Adrenal gland (tissue), 12 donors: ENCODE data around the gene TRAPPC14. TPM values are rescaled to one million over a fixed set of nuclear protein-coding genes. Genes with fewer than 3 reads are reported as not detected.

Source experiments
- DNase-seq, 7 donors: peaks; one replicate each; pipeline ENCODE4 v3.0.0-alpha.2; 2019 to 2020
- H3K27ac ChIP-seq, 5 donors: fragments of 200-600 bp; sonication (generic) in 4 of 5; 1 replicate in 3 of 5; 2 replicates in 2 of 5; pipeline versions ENCODE4 v1.5.1 to v1.8.0; 2016 to 2020; ENCODE audit warnings: mild to moderate bottlenecking in 1 of 5
- H3K27me3 ChIP-seq: fragments of 200-600 bp; 2 replicates; pipeline ENCODE4 v1.8.0; 2021
- H3K36me3 ChIP-seq, 2 donors: fragments of 200-600 bp; replicated peaks in 1 of 2; 1 replicate in 1 of 2; 2 replicates in 1 of 2; pipeline versions ENCODE4 v1.5.1 to v1.8.0; 2018 to 2022
- H3K4me1 ChIP-seq, 2 donors: fragments of 200-600 bp; replicated peaks in 1 of 2; 1 replicate in 1 of 2; 2 replicates in 1 of 2; pipeline versions ENCODE4 v1.5.1 to v1.8.0; 2018 to 2021
- H3K4me3 ChIP-seq, 4 donors: fragments of 200-600 bp; sonication (generic) in 3 of 4; one replicate each; pipeline ENCODE4 v1.5.1; 2016 to 2018
- H3K9me3 ChIP-seq, 3 donors: fragments of 200-600 bp; sonication (generic) in 1 of 3; replicated peaks in 1 of 3; 1 replicate in 2 of 3; 2 replicates in 1 of 3; pipeline versions ENCODE4 v1.5.1 to v1.8.0; 2016 to 2021
- CTCF ChIP-seq, 6 experiments: fragments of 450-650 bp in 4 of 6; fragments of 200-600 bp in 2 of 6; sonication (generic) in 1 of 6; IDR thresholded peaks; 1 replicate in 5 of 6; 2 replicates in 1 of 6; pipeline versions ENCODE4 v1.5.1 to v1.8.0; 2016 to 2021; ENCODE audit warnings: antibody characterized with exemption in 6 of 6, mild to moderate bottlenecking in 2 of 6, moderate library complexity in 1 of 6
- POLR2A ChIP-seq, 2 donors: fragments of 450-650 bp; IDR thresholded peaks; one replicate each; pipeline ENCODE4 v1.6.1; 2017; ENCODE audit warnings: antibody characterized with exemption in 2 of 2, mild to moderate bottlenecking in 2 of 2, moderate library complexity in 1 of 2
- WGBS, 4 donors: extraction: QIAGEN DNeasy Blood & Tissue Kit in 2 of 4; methylation state at CpG; one replicate each; pipeline versions ENCODE4 v1.1.5 to v1.1.7; 2013 to 2017; 5-methylcytosine and 5-hydroxymethylcytosine counted together
- intact Hi-C, 2 donors: fragments of 100-400 bp; cut with DNase I; formaldehyde crosslinking; loops; one replicate each; pipeline versions ENCODE4 v1.14.1 to v1.15.0; 2022 to 2023
- microRNA-seq, 3 donors: library from miRNA; unstranded; fragments of <30 nt; microRNA quantifications; one replicate each; pipeline ENCODE4, GENCODE V29; 2017 to 2020
- polyA plus RNA-seq, 3 donors: library from polyadenylated mRNA; stranded (reverse); fragments of 200-250 nt in 2 of 3; fragments of 350-450 nt in 1 of 3; fragmentation: Illumina TruSeq in 1 of 3; extraction: RNeasy Lipid Tissue Mini Kit (QIAGEN cat#74804) in 1 of 3; gene quantifications; one replicate each; pipeline ENCODE4 v1.2.3, GENCODE V29; 2013 to 2014
- total RNA-seq, 9 donors: library from RNA; depleted of rRNA in 4 of 9; stranded (reverse); fragments of >200 nt in 4 of 9; fragments of 120-200 nt in 1 of 9; fragmentation: NEBNext Ultra II Directional in 1 of 9; extraction: Animal tissue kit (Norgen Biotek cat#: 25700) in 1 of 9; gene quantifications; one replicate each; pipeline versions ENCODE4 v1.1.0 to v1.2.4, GENCODE V29; 2013 to 2023
- donor health status: healthy with polysubstance abuse.
- donor health status: Bipolar disorder and iron deficiency.
- donor health status: DM: yes; HTN: yes; CAD: no.
- donor health status: DM: no; HTN: no; CAD: no.
- donor health status: DM: no; HTN: no; CAD: no.
- donor health status: DM: yes; HTN: yes; CAD: no.

The TRAPPC14 gene
- total and polyA plus RNA-seq, 12 donors: 4.3 to 57.7 (median 17.5) TPM

GRCh38 chr7:100107890-100108289, 50.6 kb downstream of the TRAPPC14 start:
- no peak for TF ChIP-seq POLR2A (IDR thresholded peaks at IDR 0.05)
- no peak for TF ChIP-seq CTCF (IDR thresholded peaks at IDR 0.05)
- Histone ChIP-seq H3K36me3 (peaks cover 0 to 70% of the 10 kb centered on the region in 2 donors), H3K4me3 (no peak overlapping the region), H3K4me1 (no peaks in the 10 kb centered on the region), H3K27me3 (no peaks in the 10 kb centered on the region), H3K9me3 (no peaks in the 10 kb centered on the region), H3K27ac (no peak overlapping the region)
- WGBS, 4 donors: 81 to 88% (median 83%) methylated on average over 10 to 11 of the region's 11 CpGs
- intact Hi-C loops: no loop called here
- DNase-seq: no peak

- Histone ChIP-seq H3K27ac (no peak overlapping the region), H3K4me3 (no peak overlapping the region), H3K36me3 (peaks cover 0 to 63% of the 10 kb centered on the region in 2 donors), H3K4me1 (peaks cover 3 to 4% of the 10 kb centered on the region in 2 donors), H3K27me3 (no peaks in the 10 kb centered on the region), H3K9me3 (no peaks in the 10 kb centered on the region)
- DNase-seq: no peak
- TF ChIP-seq POLR2A (IDR thresholded peaks at IDR 0.05) (no peak), CTCF (IDR thresholded peaks at IDR 0.05) (no peak)
- intact Hi-C loops: no loop called here
- WGBS, 4 donors: 82 to 91% (median 85%) methylated on average over 22 to 25 of the region's 25 CpGs
Measured at GRCh38 chr7:100107125-100107737, 51.3 kb downstream of the TRAPPC14 start.

- DNase-seq: no peak
- Histone ChIP-seq H3K36me3 (peaks cover 0 to 57% of the 10 kb centered on the region in 2 donors), H3K27me3 (no peaks in the 10 kb centered on the region), H3K27ac (no peak overlapping the region), H3K4me3 (no peak overlapping the region), H3K9me3 (no peaks in the 10 kb centered on the region), H3K4me1 (peaks cover 4 to 6% of the 10 kb centered on the region in 2 donors)
- TF ChIP-seq POLR2A (IDR thresholded peaks at IDR 0.05) (no peak), CTCF (IDR thresholded peaks at IDR 0.05) (no peak)
- WGBS, 4 donors: 81 to 89% (median 83%) methylated on average over 14 to 17 of the region's 17 CpGs
- intact Hi-C loops: no loop called here
Measured at GRCh38 chr7:100106633-100107032, 51.9 kb downstream of the TRAPPC14 start.

GRCh38 chr7:100105534-100105933, 53.0 kb downstream of the TRAPPC14 start:
- Histone ChIP-seq H3K36me3 (peaks cover 0 to 46% of the 10 kb centered on the region in 2 donors), H3K4me1 (peaks cover 4 to 6% of the 10 kb centered on the region in 2 donors), H3K9me3 (no peaks in the 10 kb centered on the region), H3K4me3 (no peak overlapping the region), H3K27me3 (no peaks in the 10 kb centered on the region), H3K27ac (no peak overlapping the region)
- DNase-seq: no peak
- WGBS, 4 donors: 91 to 100% (median 94%) methylated on average over 3 to 4 of the region's 4 CpGs
- intact Hi-C loops: no loop called here
- no peak for TF ChIP-seq POLR2A (IDR thresholded peaks at IDR 0.05)
- TF ChIP-seq CTCF (IDR thresholded peaks at IDR 0.05): no peak

Small RNA genes lying within 50 kb of the gene (microRNA-seq; reads per million reads assigned to microRNA genes)
- gene MIR4658: 0.45 to 0.76 (median 0.57) reads per million in 3 donors

Other genes with a start within 250 kb of the TRAPPC14 start
- gene TRIM4, start 239.2 kb downstream of the TRAPPC14 start, total RNA-seq: 10 to 100 TPM; 30.7 to 57.0 (median 37.5) TPM
- 10 to 100 TPM; 17.2 to 52.9 (median 19.5) TPM for gene TRIM4, start 239.2 kb downstream of the TRAPPC14 start, polyA plus RNA-seq
- under 1 TPM in 1 of 9 donors, not detected in 8; 0.11 TPM for gene GJC3, start 229.1 kb downstream of the TRAPPC14 start, total RNA-seq
- under 1 TPM; 0.27 to 0.40 (median 0.34) TPM for gene GJC3, start 229.1 kb downstream of the TRAPPC14 start, polyA plus RNA-seq
- 1 to 10 TPM in 5 of 9 donors, under 1 TPM in 2, not detected in 2; 0.50 to 3.1 (median 1.8) TPM for gene AZGP1, start 182.7 kb downstream of the TRAPPC14 start, total RNA-seq
- gene AZGP1, start 182.7 kb downstream of the TRAPPC14 start, polyA plus RNA-seq: 10 to 100 TPM in 1 of 3 donors, 1 to 10 TPM in 1, under 1 TPM in 1; 0.88 to 29.7 (median 3.9) TPM
- gene ZKSCAN1, start 143.1 kb downstream of the TRAPPC14 start, total RNA-seq: 100 to 1,000 TPM in 2 of 9 donors, 10 to 100 TPM in 7; 35.2 to 134 (median 57.8) TPM
- 10 to 100 TPM; 20.3 to 46.6 (median 38.7) TPM for gene ZKSCAN1, start 143.1 kb downstream of the TRAPPC14 start, polyA plus RNA-seq
- 10 to 100 TPM in 8 of 9 donors, 1 to 10 TPM in 1; 10.0 to 22.7 (median 14.7) TPM for gene ZSCAN21, start 108.9 kb downstream of the TRAPPC14 start, total RNA-seq
- gene ZSCAN21, start 108.9 kb downstream of the TRAPPC14 start, polyA plus RNA-seq: 10 to 100 TPM; 11.2 to 14.9 (median 12.5) TPM
- 10 to 100 TPM; 13.2 to 47.3 (median 22.2) TPM for gene ZNF3, start 77.0 kb downstream of the TRAPPC14 start, total RNA-seq
- gene ZNF3, start 77.0 kb downstream of the TRAPPC14 start, polyA plus RNA-seq: 10 to 100 TPM; 17.4 to 25.5 (median 23.2) TPM
- gene COPS6, start 69.8 kb downstream of the TRAPPC14 start, total RNA-seq: 100 to 1,000 TPM in 5 of 9 donors, 10 to 100 TPM in 4; 25.5 to 130 (median 101) TPM
- 100 to 1,000 TPM; 135 to 194 (median 187) TPM for gene COPS6, start 69.8 kb downstream of the TRAPPC14 start, polyA plus RNA-seq
- 10 to 100 TPM; 13.6 to 51.0 (median 28.3) TPM for gene MCM7, start 57.3 kb downstream of the TRAPPC14 start, total RNA-seq
- 10 to 100 TPM; 12.2 to 72.3 (median 52.4) TPM for gene MCM7, start 57.3 kb downstream of the TRAPPC14 start, polyA plus RNA-seq
- 10 to 100 TPM in 7 of 9 donors, 1 to 10 TPM in 2; 9.6 to 24.0 (median 15.9) TPM for gene AP4M1, start 57.1 kb downstream of the TRAPPC14 start, total RNA-seq
- 10 to 100 TPM in 2 of 3 donors, 1 to 10 TPM in 1; 9.6 to 30.1 (median 23.5) TPM for gene AP4M1, start 57.1 kb downstream of the TRAPPC14 start, polyA plus RNA-seq
- 100 to 1,000 TPM in 1 of 9 donors, 10 to 100 TPM in 8; 16.0 to 141 (median 70.7) TPM for gene TAF6, start 39.4 kb downstream of the TRAPPC14 start, total RNA-seq
- gene TAF6, start 39.4 kb downstream of the TRAPPC14 start, polyA plus RNA-seq: 10 to 100 TPM; 41.3 to 69.4 (median 67.9) TPM
- gene CNPY4, start 39.1 kb downstream of the TRAPPC14 start, total RNA-seq: 10 to 100 TPM; 14.0 to 46.5 (median 23.3) TPM
- 10 to 100 TPM; 16.5 to 28.1 (median 27.3) TPM for gene CNPY4, start 39.1 kb downstream of the TRAPPC14 start, polyA plus RNA-seq
- gene MBLAC1, start 31.8 kb downstream of the TRAPPC14 start, total RNA-seq: 1 to 10 TPM; 1.5 to 7.0 (median 3.5) TPM
- 1 to 10 TPM in 2 of 3 donors, under 1 TPM in 1; 0.38 to 4.2 (median 2.7) TPM for gene MBLAC1, start 31.8 kb downstream of the TRAPPC14 start, polyA plus RNA-seq
- 100 to 1,000 TPM; 104 to 266 (median 151) TPM for gene LAMTOR4, start 9.8 kb downstream of the TRAPPC14 start, total RNA-seq
- gene LAMTOR4, start 9.8 kb downstream of the TRAPPC14 start, polyA plus RNA-seq: 100 to 1,000 TPM in 2 of 3 donors, 10 to 100 TPM in 1; 33.1 to 224 (median 193) TPM
- 10 to 100 TPM in 2 of 9 donors, 1 to 10 TPM in 6, under 1 TPM in 1; 0.78 to 14.3 (median 8.0) TPM for gene GAL3ST4, start 9.9 kb upstream of the TRAPPC14 start, total RNA-seq
- gene GAL3ST4, start 9.9 kb upstream of the TRAPPC14 start, polyA plus RNA-seq: 1 to 10 TPM; 3.4 to 4.0 (median 3.5) TPM
- 1 to 10 TPM in 5 of 9 donors, under 1 TPM in 4; 0.35 to 4.3 (median 1.1) TPM for gene GPC2, start 18.7 kb upstream of the TRAPPC14 start, total RNA-seq
- 1 to 10 TPM in 2 of 3 donors, under 1 TPM in 1; 0.05 to 1.2 (median 1.1) TPM for gene GPC2, start 18.7 kb upstream of the TRAPPC14 start, polyA plus RNA-seq
- gene STAG3, start 19.2 kb upstream of the TRAPPC14 start, total RNA-seq: 1 to 10 TPM in 4 of 9 donors, under 1 TPM in 5; 0.26 to 3.1 (median 0.95) TPM
- 1 to 10 TPM in 2 of 3 donors, under 1 TPM in 1; 0.77 to 3.3 (median 2.1) TPM for gene STAG3, start 19.2 kb upstream of the TRAPPC14 start, polyA plus RNA-seq
- 1 to 10 TPM in 3 of 9 donors, under 1 TPM in 5, not detected in 1; 0.21 to 1.8 (median 0.56) TPM for gene PVRIG, start 61.2 kb upstream of the TRAPPC14 start, total RNA-seq
- gene PVRIG, start 61.2 kb upstream of the TRAPPC14 start, polyA plus RNA-seq: under 1 TPM in 2 of 3 donors, not detected in 1; 0.34 to 0.56 TPM
- not detected for gene SPDYE3, start 149.0 kb upstream of the TRAPPC14 start, total RNA-seq
- under 1 TPM in 1 of 3 donors, not detected in 2; 0.16 TPM for gene SPDYE3, start 149.0 kb upstream of the TRAPPC14 start, polyA plus RNA-seq
- gene PILRB, start 199.4 kb upstream of the TRAPPC14 start, total RNA-seq: 100 to 1,000 TPM in 1 of 9 donors, 10 to 100 TPM in 7, 1 to 10 TPM in 1; 8.7 to 115 (median 28.1) TPM
- gene PILRB, start 199.4 kb upstream of the TRAPPC14 start, polyA plus RNA-seq: 100 to 1,000 TPM in 2 of 3 donors, 10 to 100 TPM in 1; 10.4 to 403 (median 296) TPM
- 10 to 100 TPM in 5 of 9 donors, 1 to 10 TPM in 4; 3.2 to 18.9 (median 12.2) TPM for gene PILRA, start 214.8 kb upstream of the TRAPPC14 start, total RNA-seq
- 10 to 100 TPM in 2 of 3 donors, 1 to 10 TPM in 1; 5.1 to 17.3 (median 11.9) TPM for gene PILRA, start 214.8 kb upstream of the TRAPPC14 start, polyA plus RNA-seq